GM12801 (cell line): ENCODE data around the gene PROM2.

Experiments used
- TF ChIP-seq, protein P1 (sequence below): IDR thresholded peaks from one replicate; pipeline ENCODE4 v1.5.1; 2011; ENCODE audit warnings: control low read depth; ENCODE audit not compliant: insufficient read length; ENCODE audit errors: extremely low read depth

PROM2 gene

DNA sequence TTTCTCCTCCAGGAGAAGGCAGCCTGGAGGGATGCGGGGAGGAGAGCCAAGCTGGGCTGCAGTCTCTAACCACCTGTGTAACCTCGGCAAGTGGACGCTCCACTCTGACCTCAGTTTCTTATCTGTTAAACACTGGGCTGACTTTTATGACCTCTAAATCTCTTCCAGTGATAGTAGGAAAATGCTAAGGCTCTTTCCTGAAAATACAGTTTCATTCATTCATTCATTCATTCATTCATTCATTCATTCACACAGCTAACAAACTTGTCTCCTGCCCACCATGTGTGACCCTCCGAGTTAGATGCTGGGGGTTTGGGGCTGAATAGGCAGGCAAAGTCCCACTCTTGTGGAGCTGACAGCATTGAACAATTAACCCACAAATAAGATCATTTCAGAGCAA is 9.3 kb downstream of the PROM2 start:
- TF ChIP-seq, protein P1, sequence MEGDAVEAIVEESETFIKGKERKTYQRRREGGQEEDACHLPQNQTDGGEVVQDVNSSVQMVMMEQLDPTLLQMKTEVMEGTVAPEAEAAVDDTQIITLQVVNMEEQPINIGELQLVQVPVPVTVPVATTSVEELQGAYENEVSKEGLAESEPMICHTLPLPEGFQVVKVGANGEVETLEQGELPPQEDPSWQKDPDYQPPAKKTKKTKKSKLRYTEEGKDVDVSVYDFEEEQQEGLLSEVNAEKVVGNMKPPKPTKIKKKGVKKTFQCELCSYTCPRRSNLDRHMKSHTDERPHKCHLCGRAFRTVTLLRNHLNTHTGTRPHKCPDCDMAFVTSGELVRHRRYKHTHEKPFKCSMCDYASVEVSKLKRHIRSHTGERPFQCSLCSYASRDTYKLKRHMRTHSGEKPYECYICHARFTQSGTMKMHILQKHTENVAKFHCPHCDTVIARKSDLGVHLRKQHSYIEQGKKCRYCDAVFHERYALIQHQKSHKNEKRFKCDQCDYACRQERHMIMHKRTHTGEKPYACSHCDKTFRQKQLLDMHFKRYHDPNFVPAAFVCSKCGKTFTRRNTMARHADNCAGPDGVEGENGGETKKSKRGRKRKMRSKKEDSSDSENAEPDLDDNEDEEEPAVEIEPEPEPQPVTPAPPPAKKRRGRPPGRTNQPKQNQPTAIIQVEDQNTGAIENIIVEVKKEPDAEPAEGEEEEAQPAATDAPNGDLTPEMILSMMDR = no peak

DNA sequence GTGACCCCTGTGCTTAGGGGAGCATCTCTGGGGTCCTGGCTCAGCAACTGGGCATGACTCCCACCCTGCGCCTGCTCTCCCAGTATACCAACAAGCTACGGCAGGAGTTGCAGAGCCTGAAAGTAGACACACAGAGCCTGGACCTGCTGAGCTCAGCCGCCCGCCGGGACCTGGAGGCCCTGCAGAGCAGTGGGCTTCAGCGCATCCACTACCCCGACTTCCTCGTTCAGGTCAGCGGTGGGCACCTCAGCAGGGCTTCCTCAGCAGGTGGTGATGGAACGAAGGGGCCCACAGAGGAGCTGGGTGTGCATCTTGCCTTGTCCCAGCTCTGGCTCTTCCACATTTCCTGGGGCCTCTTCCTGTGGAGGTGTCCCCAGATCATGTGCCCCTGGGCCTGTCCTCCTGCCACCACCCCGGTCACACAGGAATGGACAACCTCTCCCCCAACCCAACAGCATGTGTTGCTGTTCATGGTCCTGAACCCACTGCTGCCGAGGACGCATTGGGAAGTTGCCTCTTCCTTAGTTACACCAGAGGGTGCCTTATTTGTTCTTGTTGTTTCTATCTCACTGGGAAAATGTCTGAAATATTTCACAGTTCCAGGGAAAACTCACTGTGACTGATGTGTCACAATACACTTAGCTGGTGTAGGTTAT is 10.8 kb downstream of the PROM2 start:
- TF ChIP-seq, protein P1 = no peak

DNA sequence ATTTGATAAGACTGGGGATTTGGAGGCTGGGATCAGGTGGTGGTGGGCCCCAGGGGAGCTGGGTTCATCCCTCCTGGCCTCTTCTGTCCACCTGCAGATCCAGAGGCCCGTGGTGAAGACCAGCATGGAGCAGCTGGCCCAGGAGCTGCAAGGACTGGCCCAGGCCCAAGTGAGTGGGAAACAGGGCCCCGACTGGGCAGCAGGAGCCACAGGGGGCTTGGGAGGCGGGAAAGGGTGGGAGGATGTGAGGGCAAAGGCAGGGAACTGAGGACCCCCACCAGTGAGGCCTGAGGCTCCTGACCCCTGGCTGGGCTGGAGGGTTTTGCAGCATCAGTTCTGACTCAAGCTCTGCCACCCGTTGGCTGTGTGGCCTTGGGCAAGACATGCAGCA is 11.3 kb downstream of the PROM2 start:
- TF ChIP-seq, protein P1 = no peak

DNA sequence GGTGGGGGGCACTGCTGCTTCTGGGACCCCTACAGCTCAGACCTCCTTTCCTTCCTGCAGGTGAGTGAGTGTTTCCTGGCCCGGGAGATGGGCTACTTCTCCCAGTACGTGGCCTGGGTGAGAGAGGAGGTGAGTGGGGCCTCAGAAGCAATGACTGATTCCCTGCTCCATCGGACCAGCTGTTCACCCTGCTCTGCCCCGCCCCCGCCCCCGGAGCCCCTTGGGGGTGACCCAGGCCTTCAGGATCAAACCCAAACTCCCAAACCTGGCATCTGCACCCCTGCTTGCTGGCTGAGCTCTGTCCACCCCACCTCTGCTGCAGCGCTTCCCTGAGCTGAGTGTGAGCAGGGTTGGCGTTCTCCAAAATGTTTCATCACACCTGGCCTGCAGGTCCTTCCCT is 13.1 kb downstream of the PROM2 start:
- TF ChIP-seq, protein P1 = no peak

GRCh38 chr2:95287806-95288205 is 13.6 kb downstream of the PROM2 start:
- TF ChIP-seq, protein P1 = no peak

DNA sequence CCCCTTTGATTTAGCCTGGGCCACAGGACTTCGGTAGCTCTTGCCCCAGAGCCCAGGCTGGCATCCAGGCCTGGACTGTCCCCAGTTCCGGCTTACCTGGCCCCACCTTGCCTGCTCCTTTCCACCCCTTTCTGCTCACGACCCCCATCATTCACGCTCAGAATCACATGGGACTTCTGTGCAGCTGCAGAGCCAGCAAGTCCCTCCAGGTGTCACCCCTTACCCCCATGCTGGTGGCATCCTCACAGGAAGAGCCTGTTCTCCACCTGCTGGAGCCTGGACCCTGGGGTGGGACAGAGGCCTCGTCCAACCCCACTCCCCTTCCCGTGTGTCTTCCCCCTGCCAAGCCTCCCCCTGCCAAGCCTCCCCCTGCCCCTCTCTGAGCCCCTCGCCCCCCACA is 15.0 kb downstream of the PROM2 start:
- TF ChIP-seq, protein P1 = no peak

DNA sequence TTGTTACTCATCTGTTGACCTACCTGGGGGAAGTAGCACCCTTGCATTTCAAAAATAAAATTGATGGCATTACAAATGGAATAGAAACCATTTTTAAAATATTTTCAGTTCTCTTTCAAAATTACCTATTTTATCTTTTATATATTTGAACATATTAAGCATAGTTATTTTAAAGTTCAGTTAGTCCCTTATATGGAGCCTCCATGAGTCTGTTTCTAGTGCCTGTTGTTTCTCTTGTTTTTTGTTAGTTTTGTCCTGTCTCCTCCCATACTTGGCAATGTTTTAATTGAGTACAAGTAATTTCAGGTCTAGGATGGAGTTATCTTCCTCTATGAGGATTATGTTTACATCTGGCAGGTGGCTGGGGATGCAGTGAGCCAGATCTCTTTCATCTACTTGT is 17.0 kb downstream of the PROM2 start:
- TF ChIP-seq, protein P1 = no peak

- TF ChIP-seq, protein P1 = no peak
These were observed 18.5 kb downstream of the PROM2 start for GRCh38 chr2:95292623-95293260.
